Stomach (tissue), 4 donors: ENCODE measurements around the gene COX7A2L.

Experiments used
- CTCF ChIP-seq, 7 experiments: fragments of 450-650 bp in 4 of 7; fragments of 200-600 bp in 3 of 7; sonication (generic) in 3 of 7; IDR thresholded peaks; one replicate each; pipeline ENCODE4 v1.5.1; 2016 to 2019; ENCODE audit warnings: antibody characterized with exemption in 7 of 7, control low read depth in 2 of 7, mild to moderate bottlenecking in 1 of 7
- POLR2A ChIP-seq, 4 donors: fragments of 450-650 bp; IDR thresholded peaks; one replicate each; pipeline ENCODE4 v1.6.1; 2016; ENCODE audit warnings: antibody characterized with exemption in 4 of 4, control low read depth in 2 of 4, mild to moderate bottlenecking in 1 of 4, moderate library complexity in 1 of 4

- TF ChIP-seq CTCF (IDR thresholded peaks at IDR 0.05) (no peak), POLR2A (IDR thresholded peaks at IDR 0.05) (no peak)
Observed at GRCh38 chr2:42408009-42408408, 47.0 kb upstream of the COX7A2L start.
